Activated CD4-positive, alpha-beta T cell treated with anti-CD3 and anti-CD28 coated beads for 1 hour (primary cell): ENCODE results near the gene ANKRD55.
"Not testable (repeated sequence)": the region's sequence is repeated elsewhere in the genome, so short reads cannot be mapped to it uniquely, and the experiment has no call there.

Experiments
- DNase-seq: peaks from one replicate; pipeline ENCODE4 v3.0.0-alpha.2; 2020

ANKRD55 gene

DNA sequence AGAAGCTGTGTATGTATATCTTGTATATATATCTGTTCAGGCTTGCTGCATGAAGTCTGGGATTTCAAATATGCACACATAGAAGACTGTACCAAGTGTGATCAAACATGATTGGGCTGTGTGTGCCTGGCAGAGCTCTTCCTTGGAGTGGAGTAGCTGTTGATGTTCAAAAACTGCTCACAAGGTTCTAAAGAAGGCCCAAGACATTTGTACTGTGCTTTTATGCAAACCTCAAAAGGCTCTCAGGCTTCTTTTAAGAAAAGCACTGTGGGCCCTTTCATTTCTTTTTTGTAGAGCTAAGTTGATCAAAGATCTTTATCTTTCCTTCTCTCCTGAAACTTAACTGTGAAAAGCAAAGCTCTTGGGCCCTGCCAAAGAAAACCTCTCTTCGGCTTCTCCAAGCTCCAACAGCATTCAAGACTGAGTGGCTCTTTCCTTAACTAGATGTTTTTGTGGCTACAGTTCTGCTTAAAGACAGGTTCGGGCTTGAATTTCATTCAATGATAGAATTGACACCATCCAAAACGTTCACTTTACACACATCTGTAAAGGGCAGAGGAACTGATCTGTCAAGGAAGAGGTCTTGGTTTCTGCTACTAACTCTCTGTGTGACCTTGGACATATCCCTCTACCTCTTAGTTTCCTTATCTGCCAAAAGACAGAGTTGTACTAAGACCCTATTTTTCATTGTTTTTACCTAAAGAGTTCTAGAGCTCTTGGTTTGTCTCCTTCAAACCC lies 132.5 kb downstream of the ANKRD55 start:
- DNase-seq, result no peak

DNA sequence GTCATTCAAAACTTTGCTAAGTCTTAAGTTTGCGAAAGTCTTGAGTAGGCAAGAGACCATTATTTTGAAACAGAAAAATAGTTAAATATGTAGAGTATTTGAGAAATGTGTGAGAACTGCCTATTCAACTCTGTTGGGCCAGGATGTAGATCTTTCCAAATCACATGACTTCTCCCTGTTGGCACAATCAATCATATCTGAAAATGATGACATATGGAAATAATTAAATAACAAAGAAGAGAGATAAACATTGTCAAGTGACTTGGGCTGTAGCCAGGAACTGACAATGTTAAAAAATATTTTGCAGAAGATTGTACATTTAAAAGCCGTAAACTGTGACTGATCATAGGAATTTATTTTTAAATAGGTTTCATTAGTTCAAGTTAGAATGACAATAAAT lies 133.8 kb downstream of the ANKRD55 start:
- no peak for DNase-seq

DNA sequence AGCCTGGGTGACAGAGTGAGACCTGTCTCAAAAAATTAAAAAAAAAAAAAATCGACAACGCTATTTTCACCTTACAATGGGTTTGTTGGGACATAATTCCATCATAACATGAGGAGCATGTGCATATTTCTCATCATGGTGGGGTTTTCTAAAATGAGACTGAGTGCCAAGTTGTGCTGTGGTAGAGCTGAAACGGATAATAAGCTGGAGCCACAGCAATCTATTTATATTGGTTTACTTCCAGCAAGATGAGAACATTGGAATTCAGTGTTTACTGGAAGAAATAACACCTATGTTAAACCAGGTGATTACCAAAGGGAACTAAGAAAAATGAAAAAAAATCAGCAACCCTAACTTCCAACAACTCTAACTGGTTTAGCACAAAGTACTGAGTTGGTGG lies 136.1 kb downstream of the ANKRD55 start:
- DNase-seq, result no peak

GRCh38 chr5:56095579-56096102 lies 137.5 kb downstream of the ANKRD55 start:
- DNase-seq, result no peak

- no peak for DNase-seq
These were observed 138.4 kb downstream of the ANKRD55 start for GRCh38 chr5:56094579-56095361.

DNA sequence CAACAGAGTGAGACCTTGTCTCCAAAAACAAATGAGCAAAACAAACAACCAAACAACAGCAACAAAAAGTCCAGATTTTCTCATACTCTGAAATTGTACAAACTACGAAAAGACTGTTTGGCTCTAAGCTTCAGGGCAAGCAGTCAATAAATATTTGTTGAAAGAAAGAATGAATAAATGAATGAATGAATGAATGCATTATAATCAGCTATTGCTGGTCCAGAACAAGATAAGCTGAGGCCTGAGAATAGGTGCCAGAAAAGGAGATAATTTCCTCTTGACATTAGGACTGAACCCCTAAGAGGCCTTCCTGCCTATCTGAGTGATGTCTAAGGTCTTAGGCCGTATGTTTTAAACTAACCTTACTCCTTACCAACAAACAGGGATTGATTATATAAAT lies 139.2 kb downstream of the ANKRD55 start:
- no peak for DNase-seq

DNA sequence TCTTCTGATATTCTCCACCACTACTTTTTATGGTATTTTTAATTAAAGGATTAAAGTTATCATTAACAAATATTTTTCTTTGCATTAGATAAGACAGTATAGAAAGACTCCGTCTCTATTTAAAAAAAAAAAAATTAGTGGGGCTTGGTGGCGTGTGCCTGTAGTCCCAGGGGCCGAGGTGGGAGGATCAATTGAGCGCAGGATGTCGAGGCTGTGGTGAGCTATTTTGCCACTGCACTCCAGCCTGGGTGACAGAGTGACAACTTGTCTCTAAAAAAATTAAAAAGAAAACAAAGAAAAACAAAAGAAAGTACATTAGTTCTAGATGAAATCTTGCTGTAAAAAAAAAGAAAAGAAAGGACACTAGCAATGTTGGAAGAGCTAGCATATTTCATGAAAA lies 141.0 kb downstream of the ANKRD55 start:
- no peak for DNase-seq

DNA sequence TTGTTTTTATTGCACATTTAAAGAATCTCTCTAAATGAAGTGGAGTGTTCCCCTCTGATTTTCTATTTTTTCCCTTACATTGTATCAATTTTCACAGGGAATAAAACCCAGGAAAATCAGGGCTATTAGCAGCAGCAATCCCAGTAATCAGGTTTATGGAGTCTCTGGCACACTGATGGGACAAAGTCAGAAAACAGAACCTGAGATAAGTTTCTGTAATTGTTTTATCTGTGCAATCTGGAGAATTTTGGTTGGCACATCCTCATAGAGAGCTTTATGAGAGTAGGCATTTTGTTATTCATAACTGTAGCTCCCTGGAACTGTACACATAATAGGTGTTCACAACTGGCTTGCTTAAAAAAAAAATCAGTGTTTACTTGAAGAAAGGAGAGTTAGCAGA lies 141.5 kb downstream of the ANKRD55 start:
- no peak for DNase-seq

DNA sequence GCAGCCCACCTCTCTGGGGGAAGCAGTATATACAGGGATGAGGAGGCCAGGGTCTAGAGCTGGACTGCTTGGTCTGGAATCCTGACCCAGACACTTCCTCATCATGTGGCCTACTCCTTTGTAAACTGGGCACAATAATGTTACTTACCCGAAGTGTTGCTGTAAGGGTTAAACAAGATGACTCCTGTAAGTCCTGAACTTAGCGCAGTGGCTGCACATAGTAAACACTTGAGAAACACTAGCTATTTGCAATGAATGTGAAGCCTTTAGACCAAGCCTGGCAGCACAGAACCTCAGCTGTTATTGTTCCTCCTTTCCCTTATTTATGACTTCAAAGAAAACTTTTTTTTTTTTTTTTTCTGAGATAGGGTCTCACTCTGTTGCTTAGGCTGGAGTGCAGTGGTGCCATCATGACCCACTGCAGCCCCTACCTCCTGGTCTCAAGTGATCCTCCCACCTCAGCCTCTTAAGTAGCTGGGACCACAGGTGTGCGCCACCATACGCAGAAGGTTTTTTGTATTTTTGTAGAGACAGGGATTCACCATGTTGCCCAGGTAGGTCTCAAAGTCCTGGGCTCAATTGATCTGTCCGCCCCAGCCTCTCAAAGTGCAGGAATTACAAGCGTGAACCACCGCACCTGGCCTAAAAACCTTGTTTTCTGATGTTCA lies 142.2 kb downstream of the ANKRD55 start:
- DNase-seq, result no peak

DNA sequence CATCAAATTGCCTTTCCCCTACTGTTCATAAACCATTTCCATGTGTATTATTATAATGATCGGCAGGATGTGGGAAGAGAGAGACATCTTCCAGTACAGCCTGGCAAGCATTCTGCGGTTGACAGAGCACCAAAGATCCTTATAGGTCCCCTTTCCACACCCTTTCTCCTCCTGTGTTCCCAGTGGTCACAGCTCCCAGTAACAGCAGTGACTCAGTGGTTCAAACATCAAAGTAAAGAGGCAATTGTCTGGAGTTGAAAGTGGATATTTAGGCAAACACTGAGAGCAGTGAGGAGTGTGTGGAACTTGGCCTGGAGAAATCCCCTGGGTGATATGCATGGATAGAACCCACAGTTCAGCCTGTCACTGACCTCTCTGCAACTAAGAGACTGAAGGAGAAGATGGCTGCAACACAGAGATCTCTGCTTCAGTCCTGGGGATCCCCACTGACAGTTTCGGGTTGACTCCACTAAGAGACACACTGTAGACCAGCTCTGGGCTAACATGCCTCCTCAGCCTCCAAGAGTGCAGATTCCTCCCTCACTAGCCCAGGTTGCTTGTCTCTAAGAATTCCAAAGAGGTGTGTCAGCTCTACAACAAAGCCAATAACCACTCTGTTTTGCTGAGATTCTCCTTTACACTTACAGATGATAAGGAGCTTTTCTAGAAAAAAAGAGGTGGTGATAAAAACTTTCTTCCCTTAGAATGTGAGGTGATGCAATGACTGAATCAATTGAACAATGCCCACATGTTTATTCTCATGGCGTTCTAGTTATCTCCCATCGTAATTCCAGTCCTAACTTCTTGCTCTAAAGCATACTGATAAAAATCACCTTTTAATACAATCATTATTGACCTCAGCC lies 143.9 kb downstream of the ANKRD55 start:
- no peak for DNase-seq

DNA sequence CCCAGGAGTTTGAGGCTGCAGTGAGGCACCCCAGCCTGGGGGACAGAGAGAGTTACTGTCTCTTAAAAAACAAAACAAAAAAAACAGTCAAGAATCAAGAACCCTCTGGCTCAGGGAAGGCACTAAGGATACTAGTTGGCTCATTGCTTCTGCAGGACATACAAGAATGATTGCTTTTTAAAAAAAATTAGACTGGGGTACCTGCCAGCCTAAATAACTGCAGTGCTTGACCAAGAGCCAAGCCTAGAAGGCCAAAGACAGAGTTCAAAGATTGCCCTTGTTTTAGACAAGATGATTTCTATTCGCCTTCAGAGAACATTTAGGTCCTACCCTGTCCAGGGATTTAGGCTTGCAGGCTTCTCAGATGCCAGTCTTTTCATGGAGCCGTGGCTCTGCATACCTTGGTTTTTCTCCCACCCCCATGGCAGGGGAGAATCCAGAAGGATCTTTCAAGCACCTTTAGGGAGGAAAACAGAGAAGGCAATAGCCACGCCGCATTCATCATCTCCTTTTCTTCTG lies 144.6 kb downstream of the ANKRD55 start:
- DNase-seq, result no peak

DNA sequence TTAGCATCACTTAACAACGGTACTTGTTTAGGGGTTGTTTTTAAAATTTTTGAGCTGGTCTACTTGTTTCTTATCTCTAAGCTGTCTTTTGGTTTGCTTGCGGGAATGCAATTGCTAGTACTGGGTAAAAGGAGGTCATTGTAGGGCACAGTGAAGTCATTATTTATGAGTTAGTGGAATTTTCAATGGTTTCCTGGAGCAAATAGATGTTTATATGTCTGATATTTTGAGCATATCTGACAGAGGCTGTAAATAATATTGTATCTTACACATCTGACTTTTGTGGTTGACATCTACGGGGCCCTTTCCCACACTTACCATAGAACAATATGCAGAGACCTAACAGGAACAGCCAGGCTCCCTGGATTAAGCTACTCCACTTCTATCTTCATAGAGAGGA lies 147.9 kb downstream of the ANKRD55 start:
- no peak for DNase-seq

DNA sequence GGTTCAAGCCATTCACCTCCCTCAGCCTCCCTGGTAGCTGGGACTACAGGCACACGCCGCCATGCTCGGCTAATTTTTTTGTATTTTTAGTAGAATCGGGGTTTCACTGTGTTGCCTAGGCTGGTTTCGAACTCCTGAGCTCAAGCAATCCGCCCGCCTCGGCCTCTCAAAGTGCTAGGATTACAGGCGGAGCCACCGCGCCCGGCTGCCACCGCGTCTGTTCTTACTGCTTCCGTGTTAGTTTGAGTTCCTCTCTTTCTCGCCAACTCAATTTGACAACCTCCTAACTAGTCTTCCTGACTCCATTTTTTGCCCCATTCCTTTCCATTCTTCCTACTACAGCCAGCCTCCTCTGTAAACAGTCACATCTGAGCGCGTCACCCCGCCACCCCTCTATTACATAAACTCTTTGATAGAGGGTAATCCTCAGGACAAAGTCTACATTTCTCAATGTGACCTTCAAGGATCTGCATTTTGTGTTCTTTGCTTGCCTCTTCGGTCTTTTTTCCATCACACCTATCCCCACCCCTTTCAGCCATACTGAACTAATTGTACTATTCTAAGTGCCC lies 149.8 kb downstream of the ANKRD55 start:
- no peak for DNase-seq

- DNase-seq, result not testable (repeated sequence)
These were observed 152.0 kb downstream of the ANKRD55 start for GRCh38 chr5:56081053-56081642.

DNA sequence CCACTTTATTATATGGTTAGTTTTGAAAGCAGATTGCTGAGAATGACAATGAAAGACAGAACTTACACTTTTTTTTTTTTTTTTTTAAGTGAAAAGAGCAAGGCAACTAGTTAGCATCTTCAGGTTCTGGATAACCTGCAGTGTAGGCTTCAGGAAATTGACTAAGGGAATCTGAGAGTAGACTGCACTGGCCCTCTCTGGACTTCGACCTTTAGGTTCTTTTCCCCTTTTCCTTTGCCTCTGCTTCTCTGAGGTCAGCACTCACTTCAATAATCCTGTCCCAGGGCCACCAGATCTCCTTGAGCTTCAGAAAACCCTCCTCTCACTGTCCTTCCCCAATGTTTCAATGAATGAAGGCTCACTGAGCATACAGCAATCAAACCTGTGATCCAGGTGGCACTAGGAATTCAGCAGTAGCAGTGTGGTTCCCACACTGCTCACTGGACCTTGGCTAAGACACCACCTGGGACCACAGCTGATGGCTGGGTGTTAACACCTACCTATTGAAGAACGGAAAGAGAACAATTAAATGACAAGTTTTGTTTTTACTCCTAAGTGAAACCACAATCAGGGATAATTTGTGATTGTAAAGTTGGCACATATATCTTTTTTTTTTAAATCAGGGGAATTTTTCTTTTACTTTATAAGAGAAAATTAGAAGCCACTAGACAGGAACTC lies 152.6 kb downstream of the ANKRD55 start:
- no peak for DNase-seq

GRCh38 chr5:56079157-56079500 lies 154.0 kb downstream of the ANKRD55 start:
- DNase-seq, result not testable (repeated sequence)

DNA sequence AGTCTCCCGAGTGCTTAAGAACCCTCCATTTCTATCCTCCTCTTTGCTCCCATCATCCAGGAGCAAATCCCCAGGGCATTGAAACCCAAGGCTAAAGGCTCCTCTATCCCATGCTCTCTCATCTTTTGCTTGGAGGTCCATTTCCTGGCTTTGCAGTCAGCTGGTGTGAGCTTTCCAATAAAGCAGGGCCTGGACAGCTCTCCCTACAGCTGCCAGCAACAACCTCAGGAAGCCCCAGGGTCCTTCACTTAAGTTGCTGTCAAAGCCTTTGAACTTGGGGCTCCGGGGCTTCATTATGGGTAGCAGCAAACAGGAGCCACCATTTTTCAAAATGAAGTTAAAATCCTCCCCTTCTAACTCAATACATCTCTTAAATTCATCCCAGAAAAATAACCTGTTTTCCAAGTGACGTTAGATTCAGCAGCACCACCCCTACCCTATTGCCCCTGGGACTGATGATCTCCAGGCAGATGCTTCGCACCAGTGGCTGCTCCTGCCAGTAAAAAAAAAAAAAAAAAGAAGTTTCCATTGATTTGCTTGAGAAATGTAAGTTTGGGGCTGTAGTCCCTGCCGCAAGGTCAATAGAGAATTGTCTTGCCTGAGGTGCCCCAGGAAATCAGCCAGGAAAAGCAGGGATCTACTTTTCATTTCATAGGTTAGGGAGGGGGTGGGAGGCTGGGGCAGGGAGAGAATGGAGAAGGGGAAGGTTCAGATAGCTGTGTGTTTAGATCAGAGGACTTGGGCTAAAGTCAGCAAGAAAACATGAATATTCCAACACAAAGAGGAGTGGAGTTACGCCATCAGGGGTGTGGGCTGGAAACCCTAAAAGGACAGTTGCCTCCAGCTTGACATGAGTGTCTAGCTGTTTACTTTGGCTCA lies 154.6 kb downstream of the ANKRD55 start:
- no peak for DNase-seq

DNA sequence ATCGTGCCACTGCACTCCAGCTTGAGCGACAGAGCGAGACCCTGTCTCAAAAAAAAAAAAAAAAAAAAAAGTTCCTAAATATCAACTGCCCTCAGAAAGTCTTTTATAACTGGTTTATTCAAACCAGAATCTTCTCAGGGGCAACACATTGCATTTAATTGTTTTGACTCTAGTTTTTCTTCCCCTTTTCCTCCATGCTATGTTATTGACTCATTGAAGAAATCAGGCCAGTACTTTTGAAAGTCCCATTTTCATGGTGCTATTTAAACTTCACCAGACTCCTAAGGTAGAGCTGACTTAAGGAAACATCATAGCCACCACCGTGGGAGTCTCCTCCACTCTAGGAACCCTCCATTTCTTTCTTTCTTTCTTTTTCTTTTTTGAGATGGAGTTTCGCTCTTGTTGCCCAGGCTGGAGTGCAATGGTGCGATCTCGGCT lies 155.3 kb downstream of the ANKRD55 start:
- no peak for DNase-seq

DNA sequence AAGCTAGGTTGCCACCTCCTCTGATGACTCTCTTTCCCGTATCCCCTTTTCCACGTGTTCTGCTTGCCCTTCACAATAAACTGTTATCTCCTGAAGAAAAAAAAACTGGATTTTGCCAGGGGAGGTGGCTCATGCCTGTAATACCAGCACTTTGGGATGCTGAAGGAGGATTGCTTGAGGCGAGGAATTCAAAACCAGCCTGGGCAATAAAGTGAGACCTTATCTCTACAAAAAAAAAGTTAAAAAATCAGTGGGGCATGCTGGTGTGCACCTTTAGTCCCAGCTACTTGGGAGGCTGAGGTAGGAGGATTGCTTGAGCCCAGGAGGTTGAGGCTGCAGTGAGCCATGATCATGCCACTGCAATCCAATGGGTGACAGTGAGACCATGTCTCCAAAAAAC lies 156.6 kb downstream of the ANKRD55 start:
- DNase-seq, result no peak

DNA sequence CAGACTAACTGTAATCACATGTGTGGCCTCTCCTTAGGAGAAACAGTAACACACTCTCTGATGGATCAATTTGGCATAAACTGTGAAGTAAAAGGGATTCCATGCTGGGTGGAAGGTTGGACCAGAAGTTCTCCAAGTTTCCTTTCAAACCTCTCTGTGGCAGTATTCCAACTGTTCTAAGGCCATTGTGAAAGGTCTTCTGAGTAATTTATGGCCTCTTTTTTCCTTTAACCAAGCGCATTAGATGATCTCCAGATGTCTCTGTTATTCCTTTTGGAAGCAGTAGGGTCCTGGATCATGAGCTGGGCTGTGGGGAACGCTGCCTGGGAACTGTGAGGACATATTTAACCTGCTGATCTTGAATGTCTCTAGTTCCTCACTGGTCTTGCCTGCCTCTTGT lies 157.8 kb downstream of the ANKRD55 start:
- DNase-seq, result no peak
